ENCODE data around the gene ARSG. TPM values are rescaled to one million over a fixed set of nuclear protein-coding genes. Genes with fewer than 3 reads are reported as not detected.

The ARSG gene
- total and polyA plus RNA-seq, 2 experiments from 2014 or later: 5.6 to 15.4 TPM

DNA sequence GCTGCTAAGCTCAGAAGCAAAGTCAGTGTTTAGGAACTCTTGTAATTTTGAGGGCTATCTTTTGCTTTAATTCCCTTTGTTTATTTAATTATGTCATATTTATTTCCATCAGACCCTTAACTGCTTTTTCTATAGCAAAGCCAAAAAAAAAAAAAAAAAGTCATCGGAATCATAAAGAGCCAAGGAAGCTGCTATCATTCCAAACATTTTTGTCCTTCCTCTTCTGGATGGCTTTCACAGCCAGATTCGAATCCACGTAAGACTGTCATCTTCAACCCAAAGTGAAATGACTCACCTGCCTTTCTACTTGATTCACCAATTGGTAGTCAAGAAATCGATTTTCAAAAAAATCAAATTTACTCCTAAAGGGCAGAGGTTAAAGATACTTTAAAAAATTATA, 127.6 kb downstream of the ARSG start:
- Histone ChIP-seq H3K9me3 (ENCODE audit: low read depth) (no peaks in the 10 kb centered on the region), H3K27ac (no peak overlapping the region), H3K4me1 (ENCODE audit: low read depth) (no peaks in the 10 kb centered on the region), H3K36me3 (peaks cover 4% of the 10 kb centered on the region), H3K4me3 (no peak overlapping the region), H3K27me3 (no peaks in the 10 kb centered on the region)
- peak in 1 of 2 donors; percentile 19 for DNase-seq (ENCODE audit: low read depth in 1 of 2, low spot score in 1 of 2)
- TF ChIP-seq CTCF (IDR thresholded peaks at IDR 0.05; ENCODE audit: low read depth, low read length): no peak

DNA sequence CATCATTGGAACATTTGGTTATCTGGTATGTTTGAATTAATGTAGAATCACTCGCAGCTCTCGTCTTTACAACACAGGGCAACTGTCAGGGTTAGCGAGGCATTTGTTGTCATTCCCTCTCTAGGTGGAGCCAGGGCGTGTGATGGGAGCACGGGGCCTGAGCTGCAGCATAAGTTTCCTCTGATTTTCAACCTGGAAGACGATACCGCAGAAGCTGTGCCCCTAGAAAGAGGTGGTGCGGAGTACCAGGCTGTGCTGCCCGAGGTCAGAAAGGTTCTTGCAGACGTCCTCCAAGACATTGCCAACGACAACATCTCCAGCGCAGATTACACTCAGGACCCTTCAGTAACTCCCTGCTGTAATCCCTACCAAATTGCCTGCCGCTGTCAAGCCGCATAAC, 128.8 kb downstream of the ARSG start:
- no peak for TF ChIP-seq CTCF (IDR thresholded peaks at IDR 0.05; ENCODE audit: low read depth, low read length)
- Histone ChIP-seq H3K4me1 (ENCODE audit: low read depth) (no peaks in the 10 kb centered on the region), H3K27me3 (no peaks in the 10 kb centered on the region), H3K36me3 (peaks cover 4% of the 10 kb centered on the region), H3K4me3 (no peak overlapping the region), H3K9me3 (ENCODE audit: low read depth) (no peaks in the 10 kb centered on the region), H3K27ac (no peak overlapping the region)
- no peak for DNase-seq (ENCODE audit: low read depth in 1 of 2, low spot score in 1 of 2)

GRCh38 chr17:68421486-68421885, 130.2 kb downstream of the ARSG start:
- TF ChIP-seq CTCF (IDR thresholded peaks at IDR 0.05; ENCODE audit: low read depth, low read length): no peak
- H3K4me3 ChIP-seq: no peak overlapping the region
- H3K27ac ChIP-seq: no peak overlapping the region
- H3K9me3 ChIP-seq (ENCODE audit: low read depth): no peaks in the 10 kb centered on the region
- H3K27me3 ChIP-seq: no peaks in the 10 kb centered on the region
- no peaks in the 10 kb centered on the region for H3K4me1 ChIP-seq (ENCODE audit: low read depth)
- peaks cover 4% of the 10 kb centered on the region for H3K36me3 ChIP-seq
- no peak for DNase-seq (ENCODE audit: low read depth in 1 of 2, low spot score in 1 of 2)

GRCh38 chr17:68422821-68423220, 131.5 kb downstream of the ARSG start:
- TF ChIP-seq CTCF (IDR thresholded peaks at IDR 0.05; ENCODE audit: low read depth, low read length): no peak
- H3K9me3 ChIP-seq (ENCODE audit: low read depth): no peaks in the 10 kb centered on the region
- DNase-seq (ENCODE audit: low read depth in 1 of 2, low spot score in 1 of 2): no peak
- peaks cover 4% of the 10 kb centered on the region for H3K36me3 ChIP-seq
- H3K27ac ChIP-seq: no peak overlapping the region
- no peaks in the 10 kb centered on the region for H3K27me3 ChIP-seq
- no peaks in the 10 kb centered on the region for H3K4me1 ChIP-seq (ENCODE audit: low read depth)
- H3K4me3 ChIP-seq: no peak overlapping the region

DNA sequence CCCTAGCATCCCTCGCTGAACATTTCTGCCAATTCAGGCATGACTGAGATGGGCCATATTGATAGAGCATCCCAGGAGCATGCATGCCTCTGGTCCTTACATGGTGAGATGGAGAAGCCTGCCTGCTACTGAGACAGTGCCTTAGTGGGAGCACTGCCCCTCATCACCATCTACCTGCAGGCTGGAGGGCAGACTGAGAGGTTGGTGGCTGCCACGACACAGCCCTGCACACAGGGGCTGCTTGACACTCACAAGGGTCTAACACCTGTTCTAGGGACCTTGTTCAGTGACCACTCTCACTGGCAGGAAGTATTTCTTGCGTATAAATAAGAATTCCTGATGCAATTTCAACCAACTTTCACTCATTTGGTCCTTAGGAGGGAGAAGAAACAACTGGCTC, 132.0 kb downstream of the ARSG start:
- no peak overlapping the region for H3K4me3 ChIP-seq
- no peak overlapping the region for H3K27ac ChIP-seq
- H3K36me3 ChIP-seq: peaks cover 4% of the 10 kb centered on the region
- H3K4me1 ChIP-seq (ENCODE audit: low read depth): no peaks in the 10 kb centered on the region
- no peaks in the 10 kb centered on the region for H3K27me3 ChIP-seq
- DNase-seq (ENCODE audit: low read depth in 1 of 2, low spot score in 1 of 2): no peak
- H3K9me3 ChIP-seq (ENCODE audit: low read depth): no peaks in the 10 kb centered on the region
- TF ChIP-seq CTCF (IDR thresholded peaks at IDR 0.05; ENCODE audit: low read depth, low read length): no peak

- Histone ChIP-seq H3K27me3 (no peaks in the 10 kb centered on the region), H3K4me1 (ENCODE audit: low read depth) (no peaks in the 10 kb centered on the region), H3K27ac (no peak overlapping the region), H3K36me3 (peaks cover 4% of the 10 kb centered on the region), H3K9me3 (ENCODE audit: low read depth) (no peaks in the 10 kb centered on the region), H3K4me3 (no peak overlapping the region)
- no peak for TF ChIP-seq CTCF (IDR thresholded peaks at IDR 0.05; ENCODE audit: low read depth, low read length)
- DNase-seq (ENCODE audit: low read depth in 1 of 2, low spot score in 1 of 2): no peak
These were observed 132.9 kb downstream of the ARSG start for GRCh38 chr17:68424203-68424602.
